DMS53 (cell line): ENCODE results near the gene CRLF2.
"Not testable (repeated sequence)": the region's sequence is repeated elsewhere in the genome, so short reads cannot be mapped to it uniquely, and the experiment has no call there.

Experiments
- DNase-seq: peaks from one replicate; lab custom pipeline; 2025; lab: John Stamatoyannopoulos, UW

The CRLF2 gene

DNA sequence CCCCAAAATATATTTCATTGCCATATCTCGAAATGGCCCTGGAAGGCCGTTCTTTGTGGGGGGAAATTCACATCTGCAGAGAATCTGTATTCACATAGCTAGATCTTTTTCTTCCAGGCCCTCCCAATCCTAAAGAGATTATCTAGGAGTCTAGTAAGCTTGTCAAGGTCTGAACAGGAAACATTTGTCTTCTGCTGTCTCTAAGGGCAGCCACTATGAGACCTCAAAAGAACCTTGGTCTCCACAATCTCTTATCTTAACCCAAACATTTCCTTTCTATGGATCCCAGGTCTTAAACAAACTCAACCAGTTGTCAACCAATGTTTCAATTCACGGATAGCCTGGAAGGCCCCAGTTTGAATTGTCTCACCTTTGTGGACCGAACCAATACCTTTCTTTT, 45.0 kb downstream of the CRLF2 start:
- DNase-seq: no peak

- no peak for DNase-seq
Observed at GRCh38 chrX:1165535-1166196, 46.8 kb downstream of the CRLF2 start.

GRCh38 chrX:1164322-1165288, 47.8 kb downstream of the CRLF2 start:
- no peak for DNase-seq

DNA sequence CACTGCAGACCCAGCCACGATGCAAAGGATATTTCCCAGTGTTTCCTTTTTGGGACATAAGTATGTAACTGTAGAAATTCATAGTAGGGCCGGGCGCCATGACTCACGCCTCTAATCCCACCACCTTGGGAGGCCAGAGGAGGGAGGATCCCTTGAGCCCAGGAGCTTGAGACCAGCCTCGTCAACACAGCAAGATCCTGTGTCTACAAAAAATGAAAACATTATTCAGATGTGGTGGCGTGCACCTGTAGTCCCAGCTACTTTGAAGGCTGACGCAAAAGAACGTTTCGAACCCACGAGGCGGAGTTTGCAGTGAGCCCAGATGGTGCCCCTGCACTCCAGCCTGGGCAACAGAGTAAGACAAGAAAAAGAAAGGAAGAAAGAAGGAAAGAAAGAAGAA, 49.2 kb downstream of the CRLF2 start:
- no peak for DNase-seq

- no peak for DNase-seq
Observed at GRCh38 chrX:1162119-1162916, 50.1 kb downstream of the CRLF2 start.

DNA sequence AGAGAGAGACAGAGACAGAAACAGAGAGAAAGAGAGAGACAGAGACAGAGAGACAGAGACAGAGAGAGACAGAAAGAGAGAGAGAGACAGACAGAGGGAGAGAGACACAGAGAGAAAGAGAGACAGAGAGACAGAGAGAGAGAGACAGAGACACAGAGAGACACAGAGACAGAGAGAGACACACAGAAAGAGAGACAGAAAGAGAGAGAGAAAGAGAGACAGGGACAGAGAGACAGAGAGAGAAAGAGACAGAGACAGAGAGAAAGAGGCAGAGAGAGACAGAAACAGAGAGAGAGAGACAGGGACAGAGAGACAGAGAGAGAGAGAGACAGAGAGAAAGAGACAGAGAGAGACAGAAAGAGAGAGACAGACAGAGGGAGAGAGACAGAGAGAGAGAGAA, 52.9 kb downstream of the CRLF2 start:
- DNase-seq: no peak

DNA sequence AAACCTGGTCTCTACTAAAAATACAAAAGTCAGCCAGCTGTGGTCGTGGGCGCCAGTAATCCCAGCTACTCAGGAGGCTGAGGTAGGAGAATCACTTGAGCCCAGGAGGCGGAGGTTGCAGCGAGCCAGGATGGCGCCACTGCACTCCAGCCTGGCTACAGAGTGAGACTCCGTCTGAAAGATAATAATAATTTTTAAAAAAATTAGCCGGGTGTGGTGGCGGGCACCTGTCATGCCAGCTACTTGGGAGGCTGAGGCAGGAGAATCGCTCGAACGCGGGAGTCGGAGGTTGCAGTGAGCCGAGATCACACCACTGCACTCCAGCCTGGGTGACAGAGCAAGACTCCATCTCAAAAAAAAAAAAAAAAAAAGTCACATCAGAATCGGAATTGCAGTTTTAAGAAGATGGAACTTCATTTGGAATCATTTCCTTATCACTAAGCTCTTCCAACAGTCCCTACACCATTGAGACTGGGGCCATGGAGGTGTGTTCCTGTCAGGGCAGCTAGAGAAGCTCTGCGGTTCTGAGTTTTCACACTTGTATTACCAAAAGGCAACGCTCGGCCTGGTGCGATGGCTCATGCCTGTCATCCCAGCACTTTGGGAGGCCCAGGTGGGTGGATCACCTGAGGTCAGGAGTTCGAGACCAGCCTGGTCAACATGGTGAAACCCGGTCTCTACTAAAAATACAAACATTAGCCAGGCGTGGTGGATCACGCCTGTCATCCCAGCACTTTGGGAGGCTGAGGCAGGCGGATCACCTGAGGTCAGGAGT, 55.6 kb downstream of the CRLF2 start:
- DNase-seq: not testable (repeated sequence)

DNA sequence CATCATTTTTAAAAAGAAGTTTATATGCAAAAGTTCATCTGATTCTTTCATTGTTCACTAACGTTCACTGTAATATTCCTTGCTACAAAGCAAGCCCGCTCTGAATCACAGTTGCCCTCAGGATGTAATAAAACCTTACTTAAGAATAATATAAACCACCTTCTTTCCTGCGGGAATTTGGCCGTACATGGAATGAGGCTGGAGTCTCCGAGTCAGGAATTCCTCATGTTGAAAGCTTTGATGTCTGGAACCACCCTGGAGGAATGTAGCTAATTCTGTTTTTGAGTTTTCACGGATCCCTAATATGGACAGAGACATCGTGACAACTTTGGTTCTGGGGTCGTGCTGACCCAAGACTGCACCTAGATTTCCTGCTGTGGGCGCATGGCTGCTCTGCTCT, 58.5 kb downstream of the CRLF2 start:
- DNase-seq: no peak

GRCh38 chrX:1152090-1152489, 60.4 kb downstream of the CRLF2 start:
- no peak for DNase-seq

DNA sequence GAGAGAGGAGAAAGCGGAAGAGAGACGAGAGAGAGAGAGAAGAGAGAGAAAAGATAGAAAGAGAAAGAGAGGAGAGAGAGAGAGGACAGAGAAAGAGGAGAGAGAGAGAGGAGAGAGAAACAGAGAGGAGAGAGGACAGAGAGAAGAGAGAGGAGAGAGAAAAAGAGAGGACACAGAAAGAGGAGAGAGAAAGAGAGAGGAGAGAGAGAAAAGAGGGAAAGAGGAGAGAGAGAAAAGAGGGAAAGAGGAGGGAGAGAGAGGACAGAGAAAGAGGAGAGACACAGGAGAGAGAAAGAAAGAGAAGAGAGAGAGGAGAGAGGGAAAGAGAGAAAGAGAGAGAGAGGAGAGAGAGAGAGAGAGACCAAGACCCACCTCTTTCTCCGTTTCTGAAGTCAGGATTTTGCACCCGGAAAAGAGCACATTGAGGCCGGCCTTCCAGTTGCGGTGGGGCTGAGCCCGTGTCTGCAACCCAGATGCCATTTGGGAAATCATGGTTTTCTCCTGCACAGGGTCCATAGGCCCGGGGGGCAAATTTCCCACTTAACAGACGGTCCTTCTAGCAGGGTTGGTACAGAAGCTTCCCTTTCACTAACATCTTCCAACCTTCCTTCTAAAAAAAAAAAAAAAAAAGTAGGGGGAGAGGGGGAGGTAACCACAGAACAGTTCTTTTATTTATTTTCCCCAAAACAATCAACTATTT, 60.9 kb downstream of the CRLF2 start:
- no peak for DNase-seq

GRCh38 chrX:1150569-1151347, 61.7 kb downstream of the CRLF2 start:
- DNase-seq: no peak

DNA sequence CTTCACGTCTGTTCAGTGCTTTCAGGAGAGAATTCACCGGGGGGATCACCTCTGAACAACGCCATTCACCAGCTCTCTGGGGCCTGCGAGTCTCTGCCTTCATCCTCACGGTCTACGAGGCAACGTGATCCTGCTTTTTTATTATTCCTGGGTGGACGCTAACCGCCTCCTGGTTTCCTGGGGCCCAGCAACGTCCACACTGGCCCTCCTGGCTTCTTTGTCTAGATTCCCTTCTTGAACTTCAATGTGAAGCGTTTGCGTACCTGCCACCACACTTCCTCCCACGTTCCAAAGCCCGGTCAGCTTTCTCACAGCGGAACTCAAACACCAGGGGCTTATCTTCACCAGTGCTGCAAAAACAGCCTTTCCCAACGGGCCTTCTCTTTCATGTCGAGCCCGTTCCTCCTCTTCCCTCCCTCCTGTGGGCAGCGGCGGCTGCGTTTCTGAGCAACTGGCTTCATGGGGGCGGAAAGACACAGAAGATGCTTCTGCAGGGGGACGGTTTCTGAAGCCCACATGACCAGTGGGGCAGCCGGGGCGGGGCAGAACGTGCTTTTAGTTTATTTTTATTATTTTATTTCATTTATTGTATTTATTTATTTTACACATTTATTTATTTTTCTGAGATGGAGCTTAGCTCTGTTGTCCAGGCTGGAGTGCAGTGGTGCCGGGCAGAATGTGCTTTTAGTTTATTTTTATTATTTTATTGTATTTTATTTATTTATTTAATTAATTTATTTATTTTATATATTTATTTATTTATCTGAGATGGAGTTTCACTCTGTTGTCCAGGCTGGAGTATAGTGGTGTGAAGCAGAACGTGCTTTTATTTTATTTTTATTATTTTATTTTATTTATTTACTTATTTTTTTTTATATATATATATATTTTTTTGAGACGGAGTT, 64.6 kb downstream of the CRLF2 start:
- no peak for DNase-seq

GRCh38 chrX:1144293-1144692, 68.2 kb downstream of the CRLF2 start:
- no peak for DNase-seq
